ENCODE results near the gene BRCA2.

GRCh38 chr13:32320528-32320927 lies 5.2 kb downstream of the BRCA2 start:
- TF ChIP-seq CTCF (IDR thresholded peaks at IDR 0.05; ENCODE audit: insufficient read depth, low read length, poor library complexity, severe bottlenecking) (no peak), EZH2phosphoT487 (conservative IDR thresholded peaks at IDR 0.05; ENCODE audit: low read length) (no peak)

All from SU-DHL-6 (cell line).